Activated T-cell treated with anti-CD3 and anti-CD28 coated beads, Interleukin-2, amount 50 U/mL, for 72 hours (primary cell): Measurements from ENCODE around the gene GDPD3. TPM values are rescaled to one million over a fixed set of nuclear protein-coding genes. Genes with fewer than 3 reads are reported as not detected.
A peak's percentile ranks its signal among the peaks of the same experiment; 100 is the strongest.
"Not testable (repeated sequence)": the region's sequence is repeated elsewhere in the genome, so short reads cannot be mapped to it uniquely, and the experiment has no call there.

ENCODE experiments used
- ATAC-seq, 2 donors: fragments of 150-1000 bp; cut with Tn5 transposase; replicated peaks in 1 of 2; 2 replicates each; pipeline ENCODE4 v1.10.0; 2021; ENCODE audit warnings: moderate library complexity in 2 of 2, mild to moderate bottlenecking in 1 of 2
- DNase-seq, 2 donors: peaks; one replicate each; pipeline ENCODE4 v3.0.0; 2021 to 2022; ENCODE audit warnings: mixed read lengths in 1 of 2
- H3K27ac Mint-ChIP-seq: one replicate; pipeline ENCODE4 v1.8.0; 2022; ENCODE audit warnings: mild to moderate bottlenecking, moderate library complexity, mixed read lengths
- H3K27me3 Mint-ChIP-seq: one replicate; pipeline ENCODE4 v1.8.0; 2022; ENCODE audit warnings: low read depth, mixed read lengths
- H3K36me3 Mint-ChIP-seq, 2 donors: one replicate each; pipeline ENCODE4 v1.8.0; 2022; ENCODE audit warnings: mixed read lengths in 2 of 2, mild to moderate bottlenecking in 1 of 2; ENCODE audit not compliant: insufficient read depth in 2 of 2
- H3K4me1 Mint-ChIP-seq: one replicate; pipeline ENCODE4 v1.8.0; 2022; ENCODE audit warnings: low read depth, mixed read lengths
- H3K4me3 Mint-ChIP-seq, 2 donors: one replicate each; pipeline ENCODE4 v1.8.0; 2022; ENCODE audit warnings: mild to moderate bottlenecking in 2 of 2, mixed read lengths in 2 of 2, moderate library complexity in 2 of 2
- H3K9me3 Mint-ChIP-seq, 2 donors: one replicate each; pipeline ENCODE4 v1.8.0; 2022; ENCODE audit warnings: mixed read lengths in 2 of 2
- total RNA-seq, 2 donors: library from RNA; stranded (reverse); gene quantifications; one replicate each; pipeline ENCODE4 v1.2.3, GENCODE V29; 2022

Gene GDPD3
- total RNA-seq, 2 donors from 2014 or later, result 13.9 to 20.5 TPM

GRCh38 chr16:30141750-30142149, 28.4 kb upstream of the GDPD3 start:
- ATAC-seq (peak; percentile 60 to 73), DNase-seq (no peak)
- Mint-ChIP-seq H3K27ac (no peak overlapping the region), H3K36me3 (no peaks in the 10 kb centered on the region), H3K4me1 (peaks cover 38% of the 10 kb centered on the region), H3K4me3 (no peak overlapping the region), H3K9me3 (no peaks in the 10 kb centered on the region), H3K27me3 (no peaks in the 10 kb centered on the region)

- peaks cover 38% of the 10 kb centered on the region for H3K4me1 Mint-ChIP-seq
- no peaks in the 10 kb centered on the region for H3K27me3 Mint-ChIP-seq
- H3K4me3 Mint-ChIP-seq, result peak overlapping the region; percentile 2 to 7
- peak overlapping the region; percentile 55 for H3K27ac Mint-ChIP-seq
- no peak for DNase-seq
- H3K9me3 Mint-ChIP-seq, result no peaks in the 10 kb centered on the region
- no peak for ATAC-seq
- no peaks in the 10 kb centered on the region for H3K36me3 Mint-ChIP-seq
These were observed 26.5 kb upstream of the GDPD3 start for GRCh38 chr16:30139583-30140481.

- DNase-seq (no peak), ATAC-seq (no peak)
- no peaks in the 10 kb centered on the region for H3K27me3 Mint-ChIP-seq
- H3K9me3 Mint-ChIP-seq, result no peaks in the 10 kb centered on the region
- H3K27ac Mint-ChIP-seq, result no peak overlapping the region
- no peak overlapping the region for H3K4me3 Mint-ChIP-seq
- peaks cover 31% of the 10 kb centered on the region for H3K4me1 Mint-ChIP-seq
- H3K36me3 Mint-ChIP-seq, result no peaks in the 10 kb centered on the region
These were observed 24.6 kb upstream of the GDPD3 start for GRCh38 chr16:30137897-30138296.

- ATAC-seq (no peak), DNase-seq (no peak)
- H3K4me3 Mint-ChIP-seq, result no peak overlapping the region
- no peaks in the 10 kb centered on the region for H3K9me3 Mint-ChIP-seq
- H3K27ac Mint-ChIP-seq, result no peak overlapping the region
- H3K27me3 Mint-ChIP-seq, result no peaks in the 10 kb centered on the region
- peaks cover 27% of the 10 kb centered on the region for H3K4me1 Mint-ChIP-seq
- H3K36me3 Mint-ChIP-seq, result no peaks in the 10 kb centered on the region
These were observed 23.8 kb upstream of the GDPD3 start for GRCh38 chr16:30136971-30137605.

GRCh38 chr16:30132591-30132990, 19.3 kb upstream of the GDPD3 start:
- H3K27me3 Mint-ChIP-seq, result no peaks in the 10 kb centered on the region
- H3K4me3 Mint-ChIP-seq, result no peak overlapping the region
- DNase-seq, result no peak
- peaks cover 3 to 4% of the 10 kb centered on the region in 2 donors for H3K36me3 Mint-ChIP-seq
- H3K27ac Mint-ChIP-seq, result no peak overlapping the region
- H3K9me3 Mint-ChIP-seq, result no peaks in the 10 kb centered on the region
- no peaks in the 10 kb centered on the region for H3K4me1 Mint-ChIP-seq
- ATAC-seq, result no peak

GRCh38 chr16:30131869-30132475, 18.6 kb upstream of the GDPD3 start:
- DNase-seq, result no peak
- H3K27me3 Mint-ChIP-seq, result no peaks in the 10 kb centered on the region
- H3K27ac Mint-ChIP-seq, result no peak overlapping the region
- H3K36me3 Mint-ChIP-seq, result peaks cover 3 to 4% of the 10 kb centered on the region in 2 donors
- ATAC-seq, result no peak
- H3K4me1 Mint-ChIP-seq, result no peaks in the 10 kb centered on the region
- no peak overlapping the region for H3K4me3 Mint-ChIP-seq
- no peaks in the 10 kb centered on the region for H3K9me3 Mint-ChIP-seq

GRCh38 chr16:30127993-30128392, 14.7 kb upstream of the GDPD3 start:
- DNase-seq, result no peak
- H3K4me1 Mint-ChIP-seq, result peaks cover 7% of the 10 kb centered on the region
- no peak for ATAC-seq
- H3K4me3 Mint-ChIP-seq, result no peak overlapping the region
- H3K9me3 Mint-ChIP-seq, result no peaks in the 10 kb centered on the region
- no peak overlapping the region for H3K27ac Mint-ChIP-seq
- H3K36me3 Mint-ChIP-seq, result peaks cover 3 to 4% of the 10 kb centered on the region in 2 donors
- H3K27me3 Mint-ChIP-seq, result no peaks in the 10 kb centered on the region

- H3K9me3 Mint-ChIP-seq, ATAC-seq, H3K27me3 Mint-ChIP-seq, H3K4me3 Mint-ChIP-seq, DNase-seq, H3K27ac Mint-ChIP-seq, H3K36me3 Mint-ChIP-seq: not testable (repeated sequence)
- H3K4me1 Mint-ChIP-seq, result peaks cover 19% of the 10 kb centered on the region
These were observed 12.4 kb upstream of the GDPD3 start for GRCh38 chr16:30125690-30126089.

GRCh38 chr16:30124985-30125379, 11.6 kb upstream of the GDPD3 start:
- ATAC-seq (no peak), DNase-seq (no peak)
- H3K27ac Mint-ChIP-seq, result no peak overlapping the region
- no peak overlapping the region for H3K4me3 Mint-ChIP-seq
- H3K4me1 Mint-ChIP-seq, result peaks cover 25% of the 10 kb centered on the region
- no peaks in the 10 kb centered on the region for H3K9me3 Mint-ChIP-seq
- H3K36me3 Mint-ChIP-seq, result peaks cover 0 to 1% of the 10 kb centered on the region in 2 donors
- H3K27me3 Mint-ChIP-seq, result no peaks in the 10 kb centered on the region

GRCh38 chr16:30122604-30123160, 9.3 kb upstream of the GDPD3 start:
- Mint-ChIP-seq H3K9me3 (no peaks in the 10 kb centered on the region), H3K4me3 (peak overlapping the region; percentile 95), H3K4me1 (peaks cover 28% of the 10 kb centered on the region), H3K27me3 (no peaks in the 10 kb centered on the region), H3K36me3 (peaks cover 0 to 6% of the 10 kb centered on the region in 2 donors), H3K27ac (peak overlapping the region; percentile 90)
- peak; percentile 26 to 37 for ATAC-seq
- peak; percentile 26 to 37 for DNase-seq

GRCh38 chr16:30121741-30122571, 8.6 kb upstream of the GDPD3 start:
- H3K36me3 Mint-ChIP-seq, result peaks cover 0 to 6% of the 10 kb centered on the region in 2 donors
- peak overlapping the region; percentile 35 for H3K27ac Mint-ChIP-seq
- peaks cover 28% of the 10 kb centered on the region for H3K4me1 Mint-ChIP-seq
- H3K4me3 Mint-ChIP-seq, result peak overlapping the region; percentile 95
- H3K9me3 Mint-ChIP-seq, result no peaks in the 10 kb centered on the region
- ATAC-seq, result no peak
- DNase-seq, result no peak
- no peaks in the 10 kb centered on the region for H3K27me3 Mint-ChIP-seq

- DNase-seq, result no peak
- H3K36me3 Mint-ChIP-seq, result peaks cover 0 to 6% of the 10 kb centered on the region in 2 donors
- ATAC-seq, result no peak
- H3K4me1 Mint-ChIP-seq, result peaks cover 28% of the 10 kb centered on the region
- no peaks in the 10 kb centered on the region for H3K9me3 Mint-ChIP-seq
- H3K27me3 Mint-ChIP-seq, result no peaks in the 10 kb centered on the region
- H3K27ac Mint-ChIP-seq, result no peak overlapping the region
- no peak overlapping the region for H3K4me3 Mint-ChIP-seq
These were observed 7.2 kb upstream of the GDPD3 start for GRCh38 chr16:30120340-30121105.
